Uterus (tissue), 2 donors: ENCODE results near the gene GFER.

Source experiments
- POLR2A ChIP-seq, 2 donors: fragments of 450-650 bp; IDR thresholded peaks; one replicate each; pipeline ENCODE4 v1.6.1; 2016; ENCODE audit warnings: antibody characterized with exemption in 2 of 2, mild to moderate bottlenecking in 1 of 2, moderate library complexity in 1 of 2
- TF ChIP-seq, protein P1 (sequence below), 4 experiments: fragments of 200-600 bp in 2 of 4; fragments of 450-650 bp in 2 of 4; sonication (generic) in 2 of 4; IDR thresholded peaks; one replicate each; pipeline ENCODE4 v1.5.1; 2016 to 2019; ENCODE audit warnings: antibody characterized with exemption in 4 of 4, mild to moderate bottlenecking in 2 of 4, moderate library complexity in 1 of 4

DNA sequence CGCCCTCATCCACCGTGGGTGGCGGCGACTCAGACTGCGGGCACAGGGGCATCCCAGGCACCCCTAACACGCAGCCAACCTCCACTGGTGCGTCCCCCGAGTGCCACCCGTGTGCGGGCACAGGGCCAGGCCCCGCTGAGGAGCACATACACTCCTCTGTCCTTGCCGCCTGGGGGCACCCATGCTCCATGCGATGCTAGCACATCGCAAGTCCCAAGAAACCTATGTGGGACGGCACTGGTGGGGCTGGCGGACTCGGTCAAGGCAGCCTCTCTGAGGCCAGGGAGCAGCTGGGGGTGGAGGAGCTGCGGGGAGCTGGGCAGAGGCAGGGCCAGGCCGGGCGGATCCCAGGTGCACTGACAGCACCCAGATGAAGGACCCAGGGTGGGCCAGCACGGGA lies 21.7 kb downstream of the GFER start:
- TF ChIP-seq, protein P1, sequence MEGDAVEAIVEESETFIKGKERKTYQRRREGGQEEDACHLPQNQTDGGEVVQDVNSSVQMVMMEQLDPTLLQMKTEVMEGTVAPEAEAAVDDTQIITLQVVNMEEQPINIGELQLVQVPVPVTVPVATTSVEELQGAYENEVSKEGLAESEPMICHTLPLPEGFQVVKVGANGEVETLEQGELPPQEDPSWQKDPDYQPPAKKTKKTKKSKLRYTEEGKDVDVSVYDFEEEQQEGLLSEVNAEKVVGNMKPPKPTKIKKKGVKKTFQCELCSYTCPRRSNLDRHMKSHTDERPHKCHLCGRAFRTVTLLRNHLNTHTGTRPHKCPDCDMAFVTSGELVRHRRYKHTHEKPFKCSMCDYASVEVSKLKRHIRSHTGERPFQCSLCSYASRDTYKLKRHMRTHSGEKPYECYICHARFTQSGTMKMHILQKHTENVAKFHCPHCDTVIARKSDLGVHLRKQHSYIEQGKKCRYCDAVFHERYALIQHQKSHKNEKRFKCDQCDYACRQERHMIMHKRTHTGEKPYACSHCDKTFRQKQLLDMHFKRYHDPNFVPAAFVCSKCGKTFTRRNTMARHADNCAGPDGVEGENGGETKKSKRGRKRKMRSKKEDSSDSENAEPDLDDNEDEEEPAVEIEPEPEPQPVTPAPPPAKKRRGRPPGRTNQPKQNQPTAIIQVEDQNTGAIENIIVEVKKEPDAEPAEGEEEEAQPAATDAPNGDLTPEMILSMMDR (IDR thresholded peaks at IDR 0.05), result no peak
- TF ChIP-seq POLR2A (IDR thresholded peaks at IDR 0.05), result no peak
